NT2/D1 (cell line): ENCODE data around the gene COG1.

ENCODE experiments used
- DNase-seq: peaks from one replicate; pipeline ENCODE4 v3.0.0-alpha.2; 2011; ENCODE audit warnings: low read depth, low spot score
- H3K27me3 ChIP-seq: 2 replicates; pipeline ENCODE4 v1.6.0; 2011; ENCODE audit warnings: mild to moderate bottlenecking; ENCODE audit not compliant: insufficient read length, insufficient read depth
- H3K36me3 ChIP-seq: 2 replicates; pipeline ENCODE4 v1.6.1; 2011; ENCODE audit warnings: mild to moderate bottlenecking, low read length, mixed read lengths; ENCODE audit not compliant: insufficient read depth, insufficient read length
- H3K4me1 ChIP-seq: 2 replicates; pipeline ENCODE4 v1.5.1; 2011; ENCODE audit not compliant: insufficient read depth, insufficient read length
- H3K4me3 ChIP-seq: 2 replicates; pipeline ENCODE4 v1.5.1; 2011; ENCODE audit warnings: low read depth; ENCODE audit not compliant: insufficient read length
- H3K9ac ChIP-seq: 2 replicates; pipeline ENCODE4 v1.6.0; 2011; ENCODE audit warnings: low read depth; ENCODE audit not compliant: insufficient read length
- H3K9me3 ChIP-seq: 2 replicates; pipeline ENCODE4 v1.5.1; 2011; ENCODE audit warnings: mild to moderate bottlenecking, low read length; ENCODE audit not compliant: insufficient read depth
- SUZ12 ChIP-seq: IDR thresholded peaks from 2 replicates; pipeline ENCODE4 v1.6.1; 2011; ENCODE audit not compliant: insufficient read length, insufficient read depth; ENCODE audit errors: extremely low read depth
- YY1 ChIP-seq: IDR thresholded peaks from 2 replicates; pipeline ENCODE4 v1.6.1; 2011; ENCODE audit not compliant: insufficient read length, insufficient read depth
- ZNF274 ChIP-seq: IDR thresholded peaks from 2 replicates; pipeline ENCODE4 v1.6.1; 2011; ENCODE audit warnings: mild to moderate bottlenecking, low read depth, low read length

COG1 gene

GRCh38 chr17:73228748-73229236, 35.9 kb downstream of the COG1 start:
- TF ChIP-seq YY1 (no peak), ZNF274 (no peak), SUZ12 (no peak)
- no peaks in the 10 kb centered on the region for H3K9me3 ChIP-seq
- H3K4me1 ChIP-seq, result no peaks in the 10 kb centered on the region
- no peak for DNase-seq
- peaks cover 16% of the 10 kb centered on the region for H3K36me3 ChIP-seq
- H3K27me3 ChIP-seq, result no peaks in the 10 kb centered on the region
- no peak overlapping the region for H3K9ac ChIP-seq
- no peak overlapping the region for H3K4me3 ChIP-seq

- Histone ChIP-seq H3K4me3 (no peak overlapping the region), H3K36me3 (peaks cover 22% of the 10 kb centered on the region), H3K4me1 (no peaks in the 10 kb centered on the region), H3K9ac (no peak overlapping the region), H3K27me3 (no peaks in the 10 kb centered on the region), H3K9me3 (no peaks in the 10 kb centered on the region)
- DNase-seq, result no peak
- TF ChIP-seq SUZ12, result no peak
- TF ChIP-seq ZNF274, result no peak
- TF ChIP-seq YY1, result no peak
These were observed 37.2 kb downstream of the COG1 start for GRCh38 chr17:73230088-73230487.

- peaks cover 35% of the 10 kb centered on the region for H3K36me3 ChIP-seq
- peak overlapping the region; percentile 91 for H3K9ac ChIP-seq
- no peaks in the 10 kb centered on the region for H3K4me1 ChIP-seq
- no peak for DNase-seq
- TF ChIP-seq ZNF274, result no peak
- no peak for TF ChIP-seq SUZ12
- TF ChIP-seq YY1, result no peak
- H3K27me3 ChIP-seq, result no peaks in the 10 kb centered on the region
- peak overlapping the region; percentile 92 for H3K4me3 ChIP-seq
- no peaks in the 10 kb centered on the region for H3K9me3 ChIP-seq
These were observed 38.5 kb downstream of the COG1 start for GRCh38 chr17:73231395-73231794.

GRCh38 chr17:73231841-73232586, 39.2 kb downstream of the COG1 start:
- Histone ChIP-seq H3K4me1 (no peaks in the 10 kb centered on the region), H3K9me3 (no peaks in the 10 kb centered on the region), H3K36me3 (peaks cover 41% of the 10 kb centered on the region), H3K27me3 (no peaks in the 10 kb centered on the region), H3K4me3 (peak overlapping the region; percentile 92), H3K9ac (peak overlapping the region; percentile 91)
- DNase-seq, result peak; percentile 87
- TF ChIP-seq ZNF274, result no peak
- no peak for TF ChIP-seq YY1
- no peak for TF ChIP-seq SUZ12

- DNase-seq, result peak; percentile 27
- Histone ChIP-seq H3K4me1 (no peaks in the 10 kb centered on the region), H3K9ac (peak overlapping the region; percentile 73), H3K27me3 (no peaks in the 10 kb centered on the region), H3K36me3 (peaks cover 49% of the 10 kb centered on the region), H3K9me3 (no peaks in the 10 kb centered on the region), H3K4me3 (peak overlapping the region; percentile 92)
- TF ChIP-seq SUZ12 (no peak), YY1 (no peak)
These were observed 39.9 kb downstream of the COG1 start for GRCh38 chr17:73232587-73233373.

- peaks cover 62% of the 10 kb centered on the region for H3K36me3 ChIP-seq
- no peaks in the 10 kb centered on the region for H3K27me3 ChIP-seq
- no peak for TF ChIP-seq SUZ12
- no peak for TF ChIP-seq ZNF274
- no peak for TF ChIP-seq YY1
- H3K4me3 ChIP-seq, result no peak overlapping the region
- H3K9ac ChIP-seq, result no peak overlapping the region
- no peaks in the 10 kb centered on the region for H3K9me3 ChIP-seq
- DNase-seq, result no peak
- H3K4me1 ChIP-seq, result no peaks in the 10 kb centered on the region
These were observed 41.9 kb downstream of the COG1 start for GRCh38 chr17:73234736-73235135.

GRCh38 chr17:73237714-73238113, 44.9 kb downstream of the COG1 start:
- peaks cover 84% of the 10 kb centered on the region for H3K36me3 ChIP-seq

More at GRCh38 chr17:73237714-73238113, 44.9 kb downstream of the COG1 start:
- H3K9me3 ChIP-seq, result no peaks in the 10 kb centered on the region
- no peaks in the 10 kb centered on the region for H3K27me3 ChIP-seq
- TF ChIP-seq YY1 (no peak), ZNF274 (no peak), SUZ12 (no peak)
- DNase-seq, result no peak
- H3K4me3 ChIP-seq, result no peak overlapping the region
- no peaks in the 10 kb centered on the region for H3K4me1 ChIP-seq
- no peak overlapping the region for H3K9ac ChIP-seq
